WTC11 (cell line): Measurements from ENCODE around the gene SNX24.

Source experiments
- CTCF ChIP-seq: fragments of 200-600 bp; IDR thresholded peaks from 2 replicates; pipeline ENCODE4 v1.8.0; 2022; ENCODE audit warnings: antibody characterized with exemption
- MAX ChIP-seq: sonication (generic); formaldehyde crosslinking; IDR thresholded peaks from 2 replicates; pipeline ENCODE4 v1.8.0; 2022; ENCODE audit warnings: mild to moderate bottlenecking, missing genetic modification reagents
- NFYB ChIP-seq: sonication (generic); formaldehyde crosslinking; conservative IDR thresholded peaks from 2 replicates; pipeline ENCODE4 v1.8.0; 2022; ENCODE audit warnings: low read depth, missing genetic modification reagents
- SP1 ChIP-seq: sonication (generic); formaldehyde crosslinking; conservative IDR thresholded peaks from 2 replicates; pipeline ENCODE4 v1.8.1; 2022; ENCODE audit warnings: missing genetic modification reagents
- TCF7 ChIP-seq: sonication (generic); formaldehyde crosslinking; IDR thresholded peaks from 2 replicates; pipeline ENCODE4 v1.8.0; 2022; ENCODE audit warnings: mild to moderate bottlenecking, low read depth, missing genetic modification reagents, moderate library complexity
- TF ChIP-seq, protein P1 (sequence below): sonication (generic); formaldehyde crosslinking; IDR thresholded peaks from 2 replicates; pipeline ENCODE4 v1.8.1; 2022; ENCODE audit warnings: low read depth, mild to moderate bottlenecking, moderate library complexity, missing genetic modification reagents, borderline replicate concordance

GRCh38 chr5:122937914-122938313 is 92.5 kb downstream of the SNX24 start:
- TF ChIP-seq CTCF (no peak), SP1 (CRISPR knock-in tag) (no peak), TCF7 (CRISPR knock-in tag) (no peak), NFYB (CRISPR knock-in tag) (no peak), MAX (CRISPR knock-in tag) (no peak)
- TF ChIP-seq, protein P1, sequence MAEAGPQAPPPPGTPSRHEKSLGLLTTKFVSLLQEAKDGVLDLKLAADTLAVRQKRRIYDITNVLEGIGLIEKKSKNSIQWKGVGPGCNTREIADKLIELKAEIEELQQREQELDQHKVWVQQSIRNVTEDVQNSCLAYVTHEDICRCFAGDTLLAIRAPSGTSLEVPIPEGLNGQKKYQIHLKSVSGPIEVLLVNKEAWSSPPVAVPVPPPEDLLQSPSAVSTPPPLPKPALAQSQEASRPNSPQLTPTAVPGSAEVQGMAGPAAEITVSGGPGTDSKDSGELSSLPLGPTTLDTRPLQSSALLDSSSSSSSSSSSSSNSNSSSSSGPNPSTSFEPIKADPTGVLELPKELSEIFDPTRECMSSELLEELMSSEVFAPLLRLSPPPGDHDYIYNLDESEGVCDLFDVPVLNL (CRISPR knock-in tag) = no peak
